NCI-H748 treated with DMSO at 0.1 percent for 48 hours (cell line): ENCODE results near the gene MLEC.
A peak's percentile ranks its signal among the peaks of the same experiment; 100 is the strongest.

Experiments used
- DNase-seq: peaks from one replicate; lab custom pipeline; 2025; lab: John Stamatoyannopoulos, UW

MLEC gene

GRCh38 chr12:120686690-120687577 is at the start of gene MLEC:
Gene MLEC, plus strand, starts transcription at chr12:120687149. Its CDS starts 148 bp downstream, at chr12:120687297.
- peak; percentile 96 for DNase-seq

DNA sequence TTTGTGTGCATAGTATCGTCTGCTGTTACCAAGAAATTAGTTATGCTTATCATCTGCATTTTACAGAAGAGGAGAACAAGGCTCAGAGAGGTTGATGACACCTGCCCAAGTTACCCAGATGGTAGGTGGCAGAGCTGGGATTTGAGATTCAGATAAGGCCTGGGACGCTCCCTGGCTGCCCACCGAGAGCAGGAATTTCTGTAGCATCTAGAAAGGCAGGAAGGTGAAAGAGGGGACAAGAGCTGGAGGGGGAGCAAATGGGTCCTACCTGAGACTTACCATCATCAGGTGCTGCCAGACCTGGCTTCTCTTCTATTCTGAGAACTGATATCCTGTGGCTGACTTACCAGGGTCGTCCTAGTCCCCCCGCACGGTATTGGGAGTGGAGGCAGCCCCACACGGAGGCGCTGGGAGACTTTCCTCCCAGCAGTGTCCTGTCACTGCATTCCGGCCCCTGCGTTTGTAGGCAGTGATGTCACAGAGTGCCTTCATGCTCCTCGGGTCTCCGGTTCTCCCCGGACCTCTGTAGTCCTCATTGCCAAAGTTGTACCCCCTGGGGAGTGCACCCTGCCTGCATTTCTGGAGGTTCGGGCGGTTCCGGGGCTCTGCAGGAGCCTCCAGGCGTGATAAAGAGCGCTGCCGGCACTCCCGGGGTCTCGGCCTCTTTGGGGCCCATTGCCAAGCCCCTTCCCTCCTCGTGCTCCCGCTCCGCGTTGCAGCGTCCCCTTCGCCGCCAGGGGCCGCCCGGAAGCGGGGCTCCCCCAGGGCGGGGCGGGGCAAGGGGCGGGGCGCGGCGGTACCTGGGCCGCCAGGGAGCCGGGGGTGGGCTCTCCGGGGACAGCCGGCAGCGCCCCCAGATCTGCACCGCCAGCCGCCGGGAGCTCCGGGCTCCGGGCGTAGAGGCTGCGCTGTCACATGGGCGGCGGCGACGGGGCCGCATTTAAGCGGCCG is 46.9 kb upstream of the MLEC start, which contains the start of gene CABP1:
TSS of gene CABP1 (plus strand) at position 856 of the 951 bp plus-strand sequence. CDS start at position 916, 60 bp downstream.
- peak; percentile 59 for DNase-seq

DNA sequence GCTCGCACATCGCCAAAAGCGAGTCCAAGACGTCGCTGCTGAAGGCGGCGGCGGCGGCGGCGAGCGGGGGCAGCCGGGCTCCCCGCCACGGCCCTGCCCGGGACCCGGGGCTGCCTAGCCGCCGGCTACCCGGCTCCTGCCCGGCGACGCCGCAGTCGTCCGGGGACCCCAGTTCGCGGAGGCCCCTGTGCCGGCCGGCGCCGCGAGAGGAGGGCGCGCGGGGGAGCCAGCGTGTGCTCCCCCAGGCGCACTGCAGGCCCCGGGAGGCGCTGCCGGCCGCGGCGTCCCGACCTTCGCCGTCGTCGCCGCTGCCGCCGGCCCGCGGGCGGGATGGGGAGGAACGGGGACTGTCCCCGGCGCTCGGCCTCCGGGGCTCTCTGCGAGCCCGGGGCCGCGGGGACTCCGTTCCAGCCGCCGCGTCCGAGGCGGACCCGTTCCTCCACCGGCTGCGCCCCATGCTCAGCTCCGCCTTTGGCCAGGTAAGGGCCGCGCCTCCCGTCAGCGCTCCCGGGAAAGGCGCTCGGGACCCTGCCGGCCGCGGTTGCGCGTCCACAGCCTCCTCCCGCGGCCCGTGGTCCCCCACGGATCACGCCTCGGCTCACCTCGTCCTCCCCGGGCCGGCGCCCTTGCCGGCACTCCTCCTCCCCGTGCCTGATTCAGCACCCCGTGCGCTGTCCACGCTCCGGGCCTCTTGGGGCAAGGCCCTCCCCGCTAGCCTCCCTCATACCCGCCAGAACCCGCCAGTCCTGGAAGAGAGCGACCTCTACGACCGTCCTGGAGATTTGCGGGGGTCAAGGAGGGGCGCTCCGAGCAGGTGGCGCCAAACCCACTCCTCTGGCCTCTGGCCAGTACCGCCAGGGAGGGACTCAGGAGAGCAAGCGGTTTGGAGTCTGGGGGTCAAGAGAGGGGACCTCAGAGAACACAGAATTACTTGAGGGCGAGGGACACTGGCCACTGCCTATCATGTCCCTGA is 45.8 kb upstream of the MLEC start:
- no peak for DNase-seq

- DNase-seq = no peak
Observed at GRCh38 chr12:120642121-120642520, 44.8 kb upstream of the MLEC start.

DNA sequence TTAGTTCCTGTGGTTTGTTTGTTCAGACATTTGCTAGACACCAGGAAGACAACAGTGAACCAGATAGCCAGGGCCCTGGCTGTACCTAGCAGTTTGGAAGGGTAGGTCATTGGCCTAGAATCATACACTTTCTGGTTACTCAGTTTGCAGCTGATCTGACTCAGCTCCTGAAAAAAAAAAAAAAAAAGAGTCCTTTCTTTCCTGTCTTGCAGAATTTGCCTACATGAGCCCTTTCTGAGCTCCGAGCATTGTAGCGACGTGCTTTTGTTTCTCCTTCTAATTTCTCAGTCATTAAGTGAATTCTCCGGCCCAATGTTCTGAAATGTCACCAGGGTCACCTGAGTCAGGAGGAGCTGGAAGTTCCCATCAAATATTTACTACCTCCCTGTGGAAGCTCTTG is 44.1 kb upstream of the MLEC start:
- no peak for DNase-seq

GRCh38 chr12:120643574-120643973 is 43.4 kb upstream of the MLEC start:
- no peak for DNase-seq

DNA sequence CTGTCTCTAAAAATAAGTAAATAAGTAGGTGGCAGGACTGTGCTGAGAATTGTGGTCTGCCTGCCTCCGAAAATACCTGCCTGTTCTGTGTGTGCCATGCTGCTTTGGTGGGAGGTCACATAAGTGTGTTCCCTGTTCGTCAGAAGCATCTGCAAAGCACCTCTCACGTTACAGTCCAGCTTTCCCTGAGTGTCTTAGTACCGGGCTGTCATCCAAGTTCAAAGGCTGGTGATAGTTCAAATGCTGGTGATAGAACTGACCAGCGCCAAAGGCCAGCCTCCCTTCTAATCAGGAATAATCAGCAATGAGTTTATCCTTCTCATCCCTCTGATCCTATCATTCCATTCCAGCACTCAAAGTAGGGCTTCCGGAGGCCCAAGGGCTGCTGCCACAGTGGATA is 40.9 kb upstream of the MLEC start:
- DNase-seq = no peak

DNA sequence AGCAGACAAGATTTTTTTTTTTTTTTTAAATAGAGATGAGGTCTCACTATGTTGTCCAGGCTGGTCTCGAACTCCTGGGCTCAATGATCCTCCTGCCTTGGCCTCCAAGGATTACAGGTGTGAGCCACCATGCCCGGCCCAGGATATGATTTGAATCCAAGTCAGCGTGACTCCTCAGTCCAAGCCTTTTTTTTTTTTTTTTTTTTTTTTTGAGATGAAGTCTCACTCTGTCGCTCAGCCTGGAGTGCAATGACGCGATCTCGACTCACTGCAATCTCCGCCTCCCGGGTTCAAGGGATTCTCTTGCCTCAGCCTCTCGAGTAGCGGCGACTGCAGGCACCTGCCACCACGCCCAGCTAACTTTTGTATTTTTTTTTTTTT is 39.6 kb upstream of the MLEC start:
- no peak for DNase-seq

DNA sequence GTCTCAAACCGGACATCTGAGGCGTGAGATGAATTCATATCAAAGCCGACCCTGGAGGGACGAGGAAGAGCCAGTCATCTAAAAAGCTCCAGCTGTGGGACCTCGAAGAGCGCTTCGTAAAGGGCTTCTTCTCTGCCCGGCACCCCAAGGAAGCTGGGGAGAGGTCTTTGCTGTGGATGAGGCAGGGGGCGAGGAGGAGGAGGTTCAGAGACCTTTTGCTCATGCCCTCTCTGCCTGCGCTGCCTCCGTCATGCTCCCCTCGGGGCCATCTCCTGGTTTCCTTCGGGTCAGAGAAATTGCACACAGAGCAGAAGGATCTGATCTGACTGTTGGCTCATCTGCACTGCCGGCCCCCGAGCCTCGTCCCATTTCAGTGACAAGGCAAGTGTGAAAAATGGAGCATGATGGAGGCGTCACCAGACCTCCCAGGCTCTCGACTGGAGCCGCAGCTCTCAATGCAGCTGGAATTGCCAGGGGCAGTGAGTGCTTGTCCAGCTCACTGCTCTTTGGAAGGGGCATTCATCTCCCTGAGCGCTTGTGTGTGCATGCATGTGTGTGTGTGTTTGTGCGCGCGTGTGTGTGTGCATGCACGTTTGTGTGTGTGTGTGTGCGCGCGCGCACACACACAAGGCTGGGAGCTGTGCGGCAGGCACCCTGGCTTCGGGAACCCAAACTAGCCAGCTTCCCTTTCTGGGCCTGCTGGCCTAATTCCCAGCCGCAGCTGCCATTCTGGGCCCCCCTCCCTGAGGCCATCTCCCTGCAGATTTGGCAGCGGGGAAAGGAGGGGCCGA is 37.3 kb upstream of the MLEC start:
- DNase-seq = no peak

GRCh38 chr12:120650233-120650690 is 36.7 kb upstream of the MLEC start:
- DNase-seq = no peak

GRCh38 chr12:120651821-120652220 is 35.1 kb upstream of the MLEC start:
- no peak for DNase-seq

GRCh38 chr12:120652656-120653435 is 34.1 kb upstream of the MLEC start:
- DNase-seq = no peak

DNA sequence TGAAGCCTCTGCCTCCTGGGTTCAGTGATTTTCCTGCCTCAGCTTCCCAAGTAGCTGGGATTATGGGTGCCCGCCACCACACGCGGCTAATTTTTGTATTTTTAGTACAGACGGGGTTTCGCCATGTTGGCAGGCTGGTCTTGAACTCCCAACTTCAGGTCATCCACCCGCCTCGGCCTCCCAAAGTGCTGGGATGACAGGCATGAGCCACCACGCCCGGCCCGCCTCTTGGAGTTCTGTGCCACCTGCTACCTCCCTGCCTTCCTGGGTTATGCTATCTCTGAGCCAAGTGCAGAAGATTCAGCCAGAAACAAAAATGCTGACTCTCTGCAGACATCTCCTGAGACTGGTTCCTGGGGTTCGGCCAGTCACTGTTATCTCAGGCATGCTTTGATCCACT is 33.3 kb upstream of the MLEC start:
- DNase-seq = no peak

GRCh38 chr12:120654656-120655055 is 32.3 kb upstream of the MLEC start:
- DNase-seq = no peak

DNA sequence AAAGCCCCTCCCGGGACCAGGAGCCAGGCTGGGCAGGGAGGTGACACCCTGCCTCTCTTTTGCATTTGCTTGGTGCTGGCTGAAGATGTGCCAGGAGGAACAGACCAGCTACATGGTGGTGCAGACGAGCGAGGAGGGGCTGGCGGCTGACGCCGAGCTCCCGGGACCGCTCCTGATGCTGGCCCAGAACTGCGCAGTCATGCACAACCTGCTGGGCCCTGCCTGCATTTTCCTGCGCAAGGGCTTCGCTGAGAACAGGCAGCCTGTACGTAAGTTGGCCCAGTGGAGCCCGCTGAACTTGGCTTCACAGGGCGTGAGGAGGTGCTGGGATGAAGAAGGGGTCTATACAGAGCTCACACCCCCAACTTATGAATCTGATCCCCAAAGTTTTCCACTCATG is 30.9 kb upstream of the MLEC start:
- DNase-seq = no peak

DNA sequence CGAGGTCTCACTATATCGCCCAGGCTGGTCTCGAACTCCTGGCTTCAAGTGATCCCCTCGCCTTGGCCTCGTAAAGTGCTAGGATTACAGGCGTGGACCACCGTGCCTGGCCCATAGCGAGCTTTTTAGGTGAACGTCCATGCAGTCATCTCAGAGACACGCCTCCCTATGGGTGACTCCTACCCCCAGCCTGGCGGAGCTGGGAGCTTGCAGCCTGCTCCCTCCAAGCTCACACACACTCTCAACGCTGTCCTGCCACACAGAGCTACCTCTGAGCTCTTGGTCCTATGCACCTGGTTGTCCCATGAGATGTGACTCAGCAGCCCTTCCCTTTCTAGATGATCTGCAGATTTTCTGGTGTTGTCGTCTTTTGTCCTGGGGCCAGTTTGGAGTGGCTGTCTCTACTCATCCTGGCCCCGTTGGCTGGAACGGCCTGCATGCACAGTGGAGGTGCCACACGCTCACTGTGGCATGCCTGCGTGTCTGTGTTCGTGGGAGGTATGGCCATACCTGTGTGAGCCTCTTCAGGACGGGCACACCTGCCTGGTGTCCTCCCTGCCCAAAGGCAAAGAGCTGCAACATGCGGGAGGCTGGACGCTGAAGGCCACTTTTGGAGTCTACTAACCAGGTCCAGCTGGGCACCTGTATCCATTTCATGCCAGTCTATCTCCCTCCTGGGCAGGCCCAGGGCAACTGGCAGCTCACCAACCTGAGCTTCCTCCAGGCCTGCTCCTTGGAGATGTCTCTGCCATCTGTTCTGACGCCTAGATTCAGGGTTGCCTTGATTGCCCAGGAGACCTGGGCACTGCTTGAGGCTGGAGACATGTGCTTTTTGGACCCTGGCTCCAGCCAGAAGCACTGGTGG is 28.4 kb upstream of the MLEC start:
- no peak for DNase-seq

GRCh38 chr12:120659151-120659525 is 27.8 kb upstream of the MLEC start:
- DNase-seq = no peak

- no peak for DNase-seq
Observed at GRCh38 chr12:120661432-120661831, 25.5 kb upstream of the MLEC start.

DNA sequence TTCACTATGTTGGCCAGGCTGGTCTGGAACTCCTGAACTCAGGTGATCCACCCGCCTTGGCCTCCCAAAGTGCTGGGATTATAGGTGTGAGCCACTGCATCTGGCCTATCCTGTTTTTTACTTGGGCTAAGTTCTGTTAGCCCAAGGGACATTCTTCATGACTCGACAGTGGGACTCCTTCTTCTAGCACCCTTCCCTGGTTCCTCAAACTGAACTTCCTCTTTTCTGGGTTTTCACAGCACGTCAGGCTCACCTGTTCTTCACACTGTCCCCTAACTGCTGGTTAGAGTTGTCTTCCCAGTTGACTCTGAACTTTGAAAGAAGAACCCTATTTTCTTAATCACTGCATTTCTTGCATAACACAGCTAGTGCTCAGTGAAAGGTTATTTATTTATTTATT is 24.1 kb upstream of the MLEC start:
- no peak for DNase-seq
